Mononuclear cell (primary cell): ENCODE data around the gene LRRC43. TPM values are rescaled to one million over a fixed set of nuclear protein-coding genes. Genes with fewer than 3 reads are reported as not detected.
"Not testable (repeated sequence)": the region's sequence is repeated elsewhere in the genome, so short reads cannot be mapped to it uniquely, and the experiment has no call there.

ENCODE experiments used
- H3K27me3 ChIP-seq: 2 replicates; pipeline ENCODE4 v1.6.0; 2011; ENCODE audit warnings: low read length, control low read depth; ENCODE audit not compliant: insufficient read depth
- H3K4me1 ChIP-seq: 2 replicates; pipeline ENCODE4 v1.5.1; 2011; ENCODE audit warnings: mild to moderate bottlenecking, low read length, control low read depth; ENCODE audit not compliant: insufficient read depth
- H3K4me3 ChIP-seq: 2 replicates; pipeline ENCODE4 v1.5.1; 2011; ENCODE audit warnings: mild to moderate bottlenecking, low read length, moderate library complexity
- H3K9me3 ChIP-seq: 2 replicates; pipeline ENCODE4 v1.5.1; 2011; ENCODE audit warnings: low read depth, mild to moderate bottlenecking, control low read depth, low read length
- total RNA-seq: library from RNA; depleted of rRNA; stranded (reverse); fragments of >200 nt; gene quantifications from one replicate; pipeline ENCODE4 v1.2.3, GENCODE V29; 2012

The LRRC43 gene
- total RNA-seq, 1 donor: 0.52 TPM

- H3K4me1 ChIP-seq: no peaks in the 10 kb centered on the region
- H3K9me3 ChIP-seq: no peaks in the 10 kb centered on the region
- H3K4me3 ChIP-seq: no peak overlapping the region
- no peaks in the 10 kb centered on the region for H3K27me3 ChIP-seq
Observed at GRCh38 chr12:122171399-122171798, 11.5 kb upstream of the LRRC43 start.

GRCh38 chr12:122172262-122172939 lies 10.5 kb upstream of the LRRC43 start:
- Histone ChIP-seq H3K27me3 (no peaks in the 10 kb centered on the region), H3K4me1 (no peaks in the 10 kb centered on the region), H3K9me3 (no peaks in the 10 kb centered on the region), H3K4me3 (no peak overlapping the region)

GRCh38 chr12:122174155-122174845 lies 8.6 kb upstream of the LRRC43 start, which contains the start of gene IL31:
Gene IL31, minus strand, starts transcription at chr12:122174221. Its CDS starts 49 bp downstream, at chr12:122174172.
- no peak within 1 kb of the TSS for H3K4me3 ChIP-seq
- no peaks in the 10 kb centered on the region for H3K27me3 ChIP-seq
- no peaks in the 10 kb centered on the region for H3K4me1 ChIP-seq
- no peaks in the 10 kb centered on the region for H3K9me3 ChIP-seq

- not testable (repeated sequence) for H3K9me3 ChIP-seq, H3K4me3 ChIP-seq, H3K4me1 ChIP-seq, H3K27me3 ChIP-seq
Observed at GRCh38 chr12:122176473-122176872, 6.5 kb upstream of the LRRC43 start.

- peaks cover 3% of the 10 kb centered on the region for H3K27me3 ChIP-seq
- H3K4me3 ChIP-seq: no peak overlapping the region
Observed at GRCh38 chr12:122183588-122183940, 641 bp downstream of the LRRC43 start.

GRCh38 chr12:122184517-122184916 lies 1.6 kb downstream of the LRRC43 start:
- Histone ChIP-seq H3K4me3 (no peak overlapping the region), H3K9me3 (no peaks in the 10 kb centered on the region), H3K4me1 (peaks cover 22% of the 10 kb centered on the region), H3K27me3 (peaks cover 3% of the 10 kb centered on the region)

More at GRCh38 chr12:122183588-122183940, 641 bp downstream of the LRRC43 start:
- Histone ChIP-seq H3K4me1 (peaks cover 22% of the 10 kb centered on the region), H3K9me3 (no peaks in the 10 kb centered on the region)

GRCh38 chr12:122185079-122185478 lies 2.2 kb downstream of the LRRC43 start:
- Histone ChIP-seq H3K27me3 (peaks cover 3% of the 10 kb centered on the region), H3K4me3 (no peak overlapping the region), H3K4me1 (peaks cover 22% of the 10 kb centered on the region), H3K9me3 (no peaks in the 10 kb centered on the region)

GRCh38 chr12:122185494-122186082 lies 2.7 kb downstream of the LRRC43 start:
- Histone ChIP-seq H3K27me3 (peaks cover 3% of the 10 kb centered on the region), H3K4me3 (no peak overlapping the region), H3K9me3 (no peaks in the 10 kb centered on the region), H3K4me1 (peaks cover 22% of the 10 kb centered on the region)

GRCh38 chr12:122187466-122187865 lies 4.5 kb downstream of the LRRC43 start:
- Histone ChIP-seq H3K4me3 (no peak overlapping the region), H3K4me1 (peaks cover 21% of the 10 kb centered on the region), H3K9me3 (no peaks in the 10 kb centered on the region), H3K27me3 (peaks cover 3% of the 10 kb centered on the region)

GRCh38 chr12:122189626-122190475 lies 6.9 kb downstream of the LRRC43 start:
- no peak overlapping the region for H3K4me3 ChIP-seq

GRCh38 chr12:122190842-122191668 lies 8.1 kb downstream of the LRRC43 start:
- Histone ChIP-seq H3K9me3 (no peaks in the 10 kb centered on the region), H3K4me1 (no peaks in the 10 kb centered on the region), H3K27me3 (no peaks in the 10 kb centered on the region), H3K4me3 (no peak overlapping the region)

More at GRCh38 chr12:122189626-122190475, 6.9 kb downstream of the LRRC43 start:
- peaks cover under 1% of the 10 kb centered on the region for H3K4me1 ChIP-seq
- no peaks in the 10 kb centered on the region for H3K9me3 ChIP-seq
- no peaks in the 10 kb centered on the region for H3K27me3 ChIP-seq

- Histone ChIP-seq H3K4me3 (no peak overlapping the region), H3K27me3 (no peaks in the 10 kb centered on the region), H3K9me3 (no peaks in the 10 kb centered on the region), H3K4me1 (no peaks in the 10 kb centered on the region)
Observed at GRCh38 chr12:122192441-122192840, 9.5 kb downstream of the LRRC43 start.

GRCh38 chr12:122194804-122195203 lies 11.9 kb downstream of the LRRC43 start:
- H3K4me1 ChIP-seq: no peaks in the 10 kb centered on the region
- H3K27me3 ChIP-seq: no peaks in the 10 kb centered on the region
- H3K4me3 ChIP-seq: no peak overlapping the region
- H3K9me3 ChIP-seq: no peaks in the 10 kb centered on the region

GRCh38 chr12:122195405-122195804 lies 12.5 kb downstream of the LRRC43 start:
- no peaks in the 10 kb centered on the region for H3K9me3 ChIP-seq
- no peak overlapping the region for H3K4me3 ChIP-seq
- H3K27me3 ChIP-seq: no peaks in the 10 kb centered on the region
- no peaks in the 10 kb centered on the region for H3K4me1 ChIP-seq
